Coronary artery (tissue), 2 donors: ENCODE results near the gene CLK3.

Experiments
- DNase-seq: peaks from one replicate; pipeline ENCODE4 v3.0.0-alpha.2; 2017; ENCODE audit warnings: low spot score
- H3K27ac ChIP-seq, 2 donors: fragments of 200-600 bp; sonication (generic); one replicate each; pipeline ENCODE4 v1.5.1; 2016 to 2019
- H3K4me3 ChIP-seq: fragments of 200-600 bp; sonication (generic); 2 replicates; pipeline ENCODE4 v1.5.1; 2016; ENCODE audit warnings: mild to moderate bottlenecking, moderate library complexity
- TF ChIP-seq, protein P1 (sequence below): fragments of 200-600 bp; sonication (generic); IDR thresholded peaks from one replicate; pipeline ENCODE4 v1.5.1; 2019; ENCODE audit warnings: antibody characterized with exemption

Gene CLK3

GRCh38 chr15:74667975-74668374, 52.3 kb downstream of the CLK3 start:
- DNase-seq, result no peak
- TF ChIP-seq, protein P1, sequence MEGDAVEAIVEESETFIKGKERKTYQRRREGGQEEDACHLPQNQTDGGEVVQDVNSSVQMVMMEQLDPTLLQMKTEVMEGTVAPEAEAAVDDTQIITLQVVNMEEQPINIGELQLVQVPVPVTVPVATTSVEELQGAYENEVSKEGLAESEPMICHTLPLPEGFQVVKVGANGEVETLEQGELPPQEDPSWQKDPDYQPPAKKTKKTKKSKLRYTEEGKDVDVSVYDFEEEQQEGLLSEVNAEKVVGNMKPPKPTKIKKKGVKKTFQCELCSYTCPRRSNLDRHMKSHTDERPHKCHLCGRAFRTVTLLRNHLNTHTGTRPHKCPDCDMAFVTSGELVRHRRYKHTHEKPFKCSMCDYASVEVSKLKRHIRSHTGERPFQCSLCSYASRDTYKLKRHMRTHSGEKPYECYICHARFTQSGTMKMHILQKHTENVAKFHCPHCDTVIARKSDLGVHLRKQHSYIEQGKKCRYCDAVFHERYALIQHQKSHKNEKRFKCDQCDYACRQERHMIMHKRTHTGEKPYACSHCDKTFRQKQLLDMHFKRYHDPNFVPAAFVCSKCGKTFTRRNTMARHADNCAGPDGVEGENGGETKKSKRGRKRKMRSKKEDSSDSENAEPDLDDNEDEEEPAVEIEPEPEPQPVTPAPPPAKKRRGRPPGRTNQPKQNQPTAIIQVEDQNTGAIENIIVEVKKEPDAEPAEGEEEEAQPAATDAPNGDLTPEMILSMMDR, result no peak
- Histone ChIP-seq H3K4me3 (no peak overlapping the region), H3K27ac (no peak overlapping the region)

GRCh38 chr15:74669627-74670026, 54.0 kb downstream of the CLK3 start:
- TF ChIP-seq, protein P1, result no peak
- Histone ChIP-seq H3K27ac (no peak overlapping the region), H3K4me3 (no peak overlapping the region)
- DNase-seq, result no peak

GRCh38 chr15:74674161-74674560, 58.5 kb downstream of the CLK3 start:
- no peak for DNase-seq
- TF ChIP-seq, protein P1, result no peak
- H3K4me3 ChIP-seq, result no peak overlapping the region
- no peak overlapping the region for H3K27ac ChIP-seq

DNA sequence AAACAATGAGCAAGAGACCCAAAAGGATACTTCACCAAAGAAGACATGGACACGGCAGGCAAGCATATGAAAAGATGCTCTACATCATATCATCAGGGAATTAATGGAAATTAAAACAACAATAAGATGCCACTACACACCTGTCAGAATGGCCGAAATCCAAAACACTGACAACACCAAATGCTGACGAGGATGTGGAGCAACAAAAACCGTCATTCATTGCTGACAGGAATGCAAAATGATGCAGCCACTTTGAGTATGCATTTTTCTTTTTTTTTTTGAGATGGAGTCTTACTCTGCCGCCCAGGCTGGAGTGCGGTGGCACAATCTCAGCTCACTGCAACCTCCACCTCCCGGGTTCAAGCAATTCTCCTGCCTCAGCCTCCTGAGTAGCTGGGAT, 61.2 kb downstream of the CLK3 start:
- H3K4me3 ChIP-seq, result no peak overlapping the region
- H3K27ac ChIP-seq, result no peak overlapping the region
- TF ChIP-seq, protein P1, result no peak
- no peak for DNase-seq
